SK-N-SH (cell line): ENCODE measurements around the gene TMEM256. TPM values are rescaled to one million over a fixed set of nuclear protein-coding genes. Genes with fewer than 3 reads are reported as not detected.

ENCODE experiments used
- CTCF ChIA-PET: fragments of 300-600, 350-600 bp; formaldehyde crosslinking; extraction: SDS; loops from one replicate; lab custom pipeline; 2021; lab: Yijun Ruan, JAX
- POLR2A ChIA-PET: fragments of 350-600 bp; sonication (Branson Sonifier 250); formaldehyde crosslinking; extraction: SDS; loops from one replicate; lab custom pipeline; 2020; ENCODE audit warnings: antibody characterized with exemption, inconsistent platforms; lab: Yijun Ruan, JAX
- DNase-seq: peaks from one replicate; pipeline ENCODE4 v3.0.0; 2012
- H2AFZ ChIP-seq: fragments of 200-600 bp; sonication (generic); 2 replicates; pipeline ENCODE4 v1.8.1; 2016; ENCODE audit warnings: antibody characterized with exemption, mild to moderate bottlenecking, low read depth
- H3F3A ChIP-seq: fragments of 200-600 bp; sonication (generic); replicated peaks from 2 replicates; pipeline ENCODE3; 2016; ENCODE audit warnings: antibody characterized with exemption, mild to moderate bottlenecking; ENCODE audit not compliant: insufficient read depth
- H3K27ac ChIP-seq, 2 experiments: fragments of 200-500 bp in 1 of 2; fragments of 200-600 bp in 1 of 2; sonication (Bioruptor generic) in 1 of 2; sonication (generic), shearing (Covaris generic) in 1 of 2; 2 replicates each; pipeline versions ENCODE4 v1.5.1 to v1.6.1; 2014 to 2016; ENCODE audit warnings: low read depth in 2 of 2, inconsistent platforms in 1 of 2, low read length in 1 of 2, mild to moderate bottlenecking in 1 of 2, mixed read lengths in 1 of 2
- H3K27me3 ChIP-seq: fragments of 200-600 bp; sonication (generic), shearing (Covaris generic); 2 replicates; pipeline ENCODE4 v1.6.1; 2016; ENCODE audit warnings: mixed run types; ENCODE audit not compliant: insufficient read depth
- H3K36me3 ChIP-seq, 2 experiments: fragments of 200-500 bp in 1 of 2; fragments of 200-600 bp in 1 of 2; sonication (Bioruptor generic) in 1 of 2; sonication (generic) in 1 of 2; replicated peaks in 1 of 2; 2 replicates each; pipeline versions ENCODE3 to v1.5.1; 2014 to 2016; ENCODE audit warnings: low read length in 1 of 2, mild to moderate bottlenecking in 1 of 2; ENCODE audit not compliant: insufficient read depth in 2 of 2, control insufficient read depth in 1 of 2
- H3K4me1 ChIP-seq, 2 experiments: fragments of 200-500 bp in 1 of 2; fragments of 200-600 bp in 1 of 2; sonication (Bioruptor generic) in 1 of 2; sonication (generic), shearing (Covaris generic) in 1 of 2; 2 replicates each; pipeline versions ENCODE4 v1.5.1 to v1.6.1; 2014 to 2016; ENCODE audit warnings: low read depth in 1 of 2, low read length in 1 of 2, mixed run types in 1 of 2; ENCODE audit not compliant: insufficient read depth in 2 of 2, control insufficient read depth in 1 of 2
- H3K4me2 ChIP-seq: fragments of 200-600 bp; sonication (generic), shearing (Covaris generic); 2 replicates; pipeline ENCODE4 v1.6.1; 2017; ENCODE audit warnings: mixed run types
- H3K4me3 ChIP-seq, 2 experiments: fragments of 200-500 bp in 1 of 2; fragments of 200-600 bp in 1 of 2; sonication (Bioruptor generic) in 1 of 2; sonication (generic), shearing (Covaris generic) in 1 of 2; 2 replicates each; pipeline versions ENCODE4 v1.5.1 to v1.8.1; 2014 to 2016; ENCODE audit warnings: low read depth in 2 of 2, inconsistent platforms in 1 of 2, low read length in 1 of 2, mild to moderate bottlenecking in 1 of 2, mixed read lengths in 1 of 2, moderate library complexity in 1 of 2
- H3K79me2 ChIP-seq: fragments of 200-600 bp; sonication (generic); 2 replicates; pipeline ENCODE4 v1.8.1; 2017; ENCODE audit warnings: mild to moderate bottlenecking; ENCODE audit not compliant: insufficient read depth
- H3K9ac ChIP-seq: fragments of 200-600 bp; sonication (generic); 2 replicates; pipeline ENCODE4 v1.6.1; 2017; ENCODE audit warnings: mixed run types
- H3K9me2 ChIP-seq: fragments of 200-600 bp; sonication (generic); 2 replicates; pipeline ENCODE4 v1.6.1; 2017; ENCODE audit warnings: mixed run types
- H3K9me3 ChIP-seq: fragments of 200-600 bp; sonication (generic); 2 replicates; pipeline ENCODE4 v1.6.1; 2017; ENCODE audit warnings: mixed run types, mild to moderate bottlenecking, moderate library complexity
- H4K20me1 ChIP-seq: fragments of 200-600 bp; sonication (generic); 2 replicates; pipeline ENCODE4 v1.6.1; 2017; ENCODE audit warnings: mild to moderate bottlenecking, mixed run types; ENCODE audit not compliant: insufficient read depth
- ELF1 ChIP-seq: IDR thresholded peaks from 2 replicates; pipeline ENCODE4 v1.4.0; 2012
- FOSL2 ChIP-seq: IDR thresholded peaks from 2 replicates; pipeline ENCODE4 v1.4.0; 2012; ENCODE audit warnings: low read depth, mild to moderate bottlenecking, moderate library complexity, borderline replicate concordance
- GABPA ChIP-seq: IDR thresholded peaks from 2 replicates; pipeline ENCODE4 v1.4.0; 2012; ENCODE audit warnings: low read depth, mild to moderate bottlenecking
- RAD21 ChIP-seq: IDR thresholded peaks from 2 replicates; pipeline ENCODE4 v1.6.1; 2012; ENCODE audit warnings: mild to moderate bottlenecking, low read length
- SIN3A ChIP-seq: IDR thresholded peaks from 2 replicates; pipeline ENCODE4 v1.6.1; 2012; ENCODE audit warnings: low read depth, mild to moderate bottlenecking, low read length, moderate library complexity, borderline replicate concordance
- TCF12 ChIP-seq: IDR thresholded peaks from 2 replicates; pipeline ENCODE4 v1.4.0; 2012
- WGBS: methylation state at CpG from one replicate; pipeline ENCODE4 v1.1.6; 2017; ENCODE audit warnings: low lambda C conversion rate; 5-methylcytosine and 5-hydroxymethylcytosine counted together
- polyA plus RNA-seq, 3 experiments: library from polyadenylated mRNA; depleted of rRNA; stranded (reverse); fragments of >200 nt; gene quantifications; 2 replicates each; pipeline ENCODE4 v1.2.3, GENCODE V29; 2012
- TF ChIP-seq, protein P1 (sequence below): IDR thresholded peaks from 2 replicates; pipeline ENCODE4 v1.4.0; 2012; ENCODE audit warnings: low read depth, borderline replicate concordance

Gene TMEM256
- polyA plus RNA-seq, 1 of the 3 experiments (the other 2 are of a cell fraction): 213 TPM

DNA sequence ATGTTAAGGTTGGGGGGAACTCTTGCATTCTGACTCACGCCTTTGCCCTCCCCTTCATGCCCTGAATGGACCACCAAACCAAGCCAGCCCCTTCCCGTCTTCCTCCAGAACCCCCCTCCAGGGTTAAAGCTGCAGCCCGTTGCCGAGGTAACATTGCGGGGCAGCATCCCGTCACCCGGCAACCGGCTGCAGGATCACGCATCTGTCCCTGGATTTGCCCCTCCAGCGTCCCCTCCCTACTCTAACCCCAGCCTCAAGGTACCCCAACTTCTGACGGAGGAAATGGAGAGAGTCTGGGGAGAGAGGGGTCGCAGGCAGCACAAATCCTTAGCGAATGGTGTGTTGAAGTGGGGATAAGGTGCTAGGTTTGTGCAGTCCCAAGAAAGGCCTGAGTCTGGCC lies 3.2 kb upstream of the TMEM256 start:
- no peak for DNase-seq
- POLR2A ChIA-PET: no interaction called here
- Histone ChIP-seq H3K4me1 (peaks cover 5 to 21% of the 10 kb centered on the region in 2 experiments; a peak in 2 of 4 replicates), H3K4me3 (peak overlapping the region in 1 of 2 experiments; percentile 47; a peak in 1 of 4 replicates), H3K27me3 (no peaks in the 10 kb centered on the region), H3K9ac (no peak overlapping the region), H3K79me2 (peaks cover 40% of the 10 kb centered on the region), H4K20me1 (peaks cover 11% of the 10 kb centered on the region; the same call in 1 of the 2 replicates), H3K36me3 (peaks cover 10 to 24% of the 10 kb centered on the region in 2 experiments), H3K27ac (no peak overlapping the region), H3K9me2 (no peaks in the 10 kb centered on the region), H3K4me2 (peak overlapping the region; percentile 100), H3F3A (peaks cover 11% of the 10 kb centered on the region), H2AFZ (no peak overlapping the region), H3K9me3 (no peaks in the 10 kb centered on the region)
- 84% methylated on average over 13 of the region's 13 CpGs for WGBS
- TF ChIP-seq GABPA (no peak), RAD21 (no peak), ELF1 (no peak)
- TF ChIP-seq, protein P1, sequence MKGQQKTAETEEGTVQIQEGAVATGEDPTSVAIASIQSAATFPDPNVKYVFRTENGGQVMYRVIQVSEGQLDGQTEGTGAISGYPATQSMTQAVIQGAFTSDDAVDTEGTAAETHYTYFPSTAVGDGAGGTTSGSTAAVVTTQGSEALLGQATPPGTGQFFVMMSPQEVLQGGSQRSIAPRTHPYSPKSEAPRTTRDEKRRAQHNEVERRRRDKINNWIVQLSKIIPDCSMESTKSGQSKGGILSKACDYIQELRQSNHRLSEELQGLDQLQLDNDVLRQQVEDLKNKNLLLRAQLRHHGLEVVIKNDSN: no peak
- CTCF ChIA-PET: interaction anchor here (0.7 to 4.9 kb wide), 7 partner anchors 10 to 154 kb away, joined by 3 to 28 read pairs (median 4); partner anchors contain the start of genes SENP3 and TMEM95

DNA sequence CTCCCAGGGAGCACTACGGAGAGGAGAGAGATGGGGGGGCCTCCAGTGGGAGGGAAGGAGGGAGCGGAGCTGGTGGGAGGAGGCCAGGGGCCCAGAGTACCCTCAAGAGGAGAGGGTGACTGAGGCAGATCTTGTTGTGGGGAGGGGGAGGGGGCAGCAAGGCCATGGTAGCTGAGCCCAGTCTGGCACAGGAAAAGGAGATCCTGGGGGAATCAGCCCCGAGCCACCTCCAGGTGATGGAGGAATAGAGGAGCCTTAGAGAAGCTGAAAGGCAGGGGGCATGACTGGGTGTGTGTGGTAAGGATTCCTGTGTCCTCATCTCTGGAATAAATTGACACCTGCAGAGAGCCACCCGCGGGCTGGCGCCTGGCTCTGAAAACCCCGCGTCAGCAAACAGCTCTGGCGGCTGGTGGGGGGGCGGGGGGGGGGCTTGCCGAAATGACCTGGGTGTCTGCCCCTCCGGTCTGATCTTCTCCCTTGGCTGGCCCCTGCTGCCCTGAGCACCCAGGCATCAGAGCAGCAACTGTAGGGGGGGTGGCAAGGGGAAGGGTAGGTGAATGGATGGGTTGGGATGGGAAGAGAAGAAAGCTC lies 2.4 kb upstream of the TMEM256 start:
- Histone ChIP-seq H3K4me3 (peak overlapping the region; percentile 78 to 91), H3K36me3 (peaks cover 14 to 20% of the 10 kb centered on the region in 2 experiments), H3K27me3 (no peaks in the 10 kb centered on the region), H3K9ac (peak overlapping the region; percentile 94), H3K27ac (peak overlapping the region in 1 of 2 experiments; percentile 88; a peak in 2 of 4 replicates), H3F3A (peaks cover 14% of the 10 kb centered on the region), H3K4me1 (peaks cover 5 to 21% of the 10 kb centered on the region in 2 experiments; a peak in 2 of 4 replicates), H3K9me3 (no peaks in the 10 kb centered on the region), H4K20me1 (peaks cover 11% of the 10 kb centered on the region; the same call in 1 of the 2 replicates), H3K9me2 (no peaks in the 10 kb centered on the region), H3K79me2 (peaks cover 45% of the 10 kb centered on the region), H3K4me2 (peak overlapping the region; percentile 100), H2AFZ (no peak overlapping the region)
- POLR2A ChIA-PET: interaction anchor here (1.0 kb wide), 1 partner anchor 281 kb away, joined by 3 read pairs; the partner anchor contains the start of gene TP53
- no peak for DNase-seq
- CTCF ChIA-PET: interaction anchor here (0.7 to 4.9 kb wide), 8 partner anchors 10 to 155 kb away, joined by 3 to 28 read pairs (median 4); partner anchors contain the start of genes SENP3 and TMEM95
- WGBS: 35% methylated on average over 12 of the region's 12 CpGs
- TF ChIP-seq SIN3A: no peak
- TF ChIP-seq FOSL2: no peak
- no peak for TF ChIP-seq TCF12
